HG02981 (cell line): ENCODE results near the gene OTOG.

Experiments used
- ATAC-seq: cut with Tn5 transposase; IDR thresholded peaks from one replicate; pipeline ENCODE4 v1.9.1; 2021; ENCODE audit warnings: mild to moderate bottlenecking, moderate library complexity; ENCODE audit not compliant: unreplicated experiment

Gene OTOG

DNA sequence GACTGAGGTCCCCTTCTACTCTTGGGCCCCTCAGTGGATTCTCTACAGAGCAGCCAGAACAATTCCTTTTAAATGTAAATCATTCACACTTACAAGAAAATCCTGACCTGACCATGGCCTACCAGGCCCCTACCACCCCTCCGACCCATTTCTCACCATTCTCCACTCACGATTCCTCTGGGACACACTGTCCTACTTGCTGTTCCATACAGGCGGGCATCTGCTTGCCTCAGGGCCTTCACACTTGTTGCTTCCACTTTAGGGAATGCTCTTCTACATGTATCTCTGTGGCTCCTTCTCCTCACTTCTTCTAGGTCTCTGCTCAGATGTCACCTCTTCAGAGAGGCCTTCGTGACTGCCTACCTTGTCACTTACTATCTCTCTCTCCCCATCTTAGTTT, 6.3 kb upstream of the OTOG start:
- no peak for ATAC-seq

DNA sequence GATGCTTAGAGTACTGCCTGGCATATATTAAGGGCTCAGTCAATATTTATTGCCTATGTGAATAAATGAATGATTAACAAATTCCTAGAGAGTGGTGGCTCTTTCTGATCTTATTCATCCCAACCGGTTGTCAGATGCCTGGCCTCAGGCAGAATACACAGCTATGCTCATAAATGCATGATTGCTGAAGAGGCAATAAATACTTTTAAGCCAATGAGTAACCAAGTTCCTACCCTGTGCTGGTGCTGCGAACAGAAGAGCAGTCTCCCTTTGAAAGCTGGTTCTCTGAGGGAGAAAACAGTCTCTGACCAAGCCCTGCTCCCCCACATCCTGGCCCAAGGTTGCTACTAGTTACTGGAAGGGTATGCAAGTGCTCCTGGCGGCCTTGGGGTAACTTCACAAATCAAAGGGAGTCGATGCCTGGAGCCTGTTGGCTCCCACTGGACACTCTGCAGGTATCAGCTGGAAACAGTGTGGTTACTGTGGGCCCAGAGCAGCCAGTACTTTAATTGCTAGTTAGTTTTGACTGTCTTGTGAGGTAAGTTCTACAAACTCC, 5.7 kb upstream of the OTOG start:
- no peak for ATAC-seq

DNA sequence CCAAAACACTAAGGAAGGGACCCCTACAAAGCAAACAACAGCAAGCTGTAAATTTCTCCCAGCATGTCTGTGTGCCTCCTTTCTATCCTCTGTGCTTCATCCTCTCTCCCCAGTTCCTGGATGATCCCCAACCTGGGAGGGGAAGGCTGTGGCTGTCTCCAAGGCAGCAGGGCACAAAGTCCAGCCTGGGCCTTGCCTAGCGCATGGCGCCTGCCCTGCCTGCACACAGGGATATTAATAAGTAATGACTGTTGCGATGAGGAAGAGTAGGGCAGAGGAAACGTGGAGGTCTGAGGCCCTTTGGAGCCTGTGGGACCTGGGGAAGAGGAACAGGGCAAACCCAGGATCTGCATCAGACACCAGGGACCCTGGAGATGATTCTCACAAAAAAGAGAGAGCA, 4.8 kb upstream of the OTOG start:
- ATAC-seq, result no peak

DNA sequence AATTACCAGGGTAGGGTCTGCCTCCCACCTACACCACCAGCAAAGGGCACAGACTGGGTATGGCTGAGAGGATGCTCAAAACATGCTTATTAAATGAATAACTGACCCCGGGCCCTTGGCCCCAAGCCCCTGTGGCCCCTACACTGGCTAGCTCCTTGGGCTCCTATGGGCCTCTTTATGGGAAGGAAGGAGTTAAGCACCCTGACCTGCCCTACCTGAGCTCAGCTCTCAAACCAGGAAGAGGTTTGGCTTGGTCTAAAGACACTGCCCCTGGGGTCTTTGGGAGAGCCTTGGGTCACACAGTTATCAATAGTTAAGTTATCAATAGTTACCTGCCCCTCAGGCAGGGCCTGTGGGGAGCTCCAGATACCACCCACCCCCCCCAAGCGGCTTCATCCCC, 4.0 kb upstream of the OTOG start:
- ATAC-seq, result no peak

- ATAC-seq, result no peak
Observed at GRCh38 chr11:17543574-17544180, 3.4 kb upstream of the OTOG start.

GRCh38 chr11:17544181-17544622, 2.9 kb upstream of the OTOG start, which contains the start of gene USH1C:
TSS of gene USH1C (minus strand) at chr11:17544416. CDS start at chr11:17544307, 109 bp downstream.
- ATAC-seq, result no peak

- no peak for ATAC-seq
Observed at GRCh38 chr11:17546240-17546639, 819 bp upstream of the OTOG start.

- no peak for ATAC-seq
Observed at GRCh38 chr11:17547932-17548331, 873 bp downstream of the OTOG start.

GRCh38 chr11:17548444-17548843, 1.4 kb downstream of the OTOG start:
- no peak for ATAC-seq

DNA sequence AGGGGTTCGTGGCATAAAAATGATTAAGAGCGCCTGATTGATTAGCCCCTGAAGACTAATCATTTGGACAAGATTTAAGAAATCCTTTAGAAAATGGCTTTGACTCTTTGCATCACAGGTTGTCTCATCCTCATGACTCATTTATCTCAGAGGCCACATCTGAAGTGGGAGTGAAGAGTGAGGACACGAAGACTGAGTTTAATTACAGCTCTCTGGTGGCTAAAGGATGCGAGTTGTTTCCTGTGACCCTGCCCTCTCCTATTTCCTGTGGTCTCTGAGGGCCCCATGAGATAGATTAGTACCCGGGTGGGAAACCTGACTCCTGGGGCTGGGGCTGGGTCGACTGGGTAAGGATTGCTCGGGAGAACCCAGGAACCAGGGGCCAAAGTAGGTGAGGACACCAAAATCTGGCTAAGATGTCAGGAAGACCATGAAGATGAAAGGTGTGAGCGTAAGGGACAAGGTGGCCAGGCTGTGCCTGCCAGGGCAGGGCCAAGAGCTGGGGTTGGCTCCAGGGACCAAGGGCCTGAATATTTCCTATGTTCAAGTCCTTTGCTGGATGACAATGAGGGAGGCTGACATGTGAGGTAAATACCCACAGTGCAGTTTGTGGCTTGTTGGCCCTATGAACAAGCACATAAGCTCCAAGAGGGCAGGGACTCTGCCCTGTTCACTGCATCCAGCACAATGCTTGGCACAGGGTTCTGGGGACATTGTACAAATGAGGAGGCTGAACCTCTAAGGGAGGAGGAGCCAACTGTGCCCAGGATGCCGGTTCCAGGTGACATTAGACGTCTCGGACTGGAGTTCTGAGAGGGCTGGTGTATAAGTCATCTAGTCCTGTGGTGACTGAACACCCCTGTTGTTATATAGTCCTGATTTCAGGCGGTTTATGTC, 3.6 kb downstream of the OTOG start:
- no peak for ATAC-seq

DNA sequence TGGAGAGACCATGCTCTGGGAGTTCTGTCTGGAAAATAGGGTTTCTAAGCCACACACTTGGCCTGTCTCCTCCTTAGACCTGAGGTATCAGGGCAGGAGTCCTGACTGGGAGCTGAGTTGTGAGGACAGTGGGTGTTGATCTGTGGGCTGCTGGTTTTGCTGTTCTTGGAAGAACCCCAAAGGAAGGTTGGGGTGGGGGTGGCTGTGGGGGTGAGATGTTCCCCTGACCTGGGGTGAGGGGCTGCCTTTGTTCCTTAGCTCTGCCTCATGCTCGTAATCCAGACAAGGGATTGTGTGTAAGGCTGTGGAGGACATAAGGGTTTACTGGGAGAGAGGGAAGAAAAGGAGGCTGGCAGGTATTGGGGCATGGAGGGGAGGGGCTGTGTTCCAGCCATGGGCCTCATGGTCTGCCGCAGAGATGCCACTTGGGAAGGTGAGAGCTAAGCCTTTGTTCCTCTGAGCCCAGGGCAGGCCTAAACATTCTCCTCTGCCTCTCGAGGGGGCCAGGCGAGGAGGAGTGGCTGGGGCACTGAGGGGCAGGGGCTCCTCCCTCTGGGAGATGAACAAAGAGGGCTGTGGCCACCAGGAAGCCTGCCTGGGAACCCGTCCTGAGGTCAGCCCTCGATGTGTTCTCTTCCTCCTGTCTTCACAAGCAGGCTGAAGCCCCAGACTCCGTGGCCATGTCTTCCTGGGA, 4.4 kb downstream of the OTOG start:
- ATAC-seq, result no peak

GRCh38 chr11:17552041-17552355, 4.9 kb downstream of the OTOG start:
- ATAC-seq, result no peak

DNA sequence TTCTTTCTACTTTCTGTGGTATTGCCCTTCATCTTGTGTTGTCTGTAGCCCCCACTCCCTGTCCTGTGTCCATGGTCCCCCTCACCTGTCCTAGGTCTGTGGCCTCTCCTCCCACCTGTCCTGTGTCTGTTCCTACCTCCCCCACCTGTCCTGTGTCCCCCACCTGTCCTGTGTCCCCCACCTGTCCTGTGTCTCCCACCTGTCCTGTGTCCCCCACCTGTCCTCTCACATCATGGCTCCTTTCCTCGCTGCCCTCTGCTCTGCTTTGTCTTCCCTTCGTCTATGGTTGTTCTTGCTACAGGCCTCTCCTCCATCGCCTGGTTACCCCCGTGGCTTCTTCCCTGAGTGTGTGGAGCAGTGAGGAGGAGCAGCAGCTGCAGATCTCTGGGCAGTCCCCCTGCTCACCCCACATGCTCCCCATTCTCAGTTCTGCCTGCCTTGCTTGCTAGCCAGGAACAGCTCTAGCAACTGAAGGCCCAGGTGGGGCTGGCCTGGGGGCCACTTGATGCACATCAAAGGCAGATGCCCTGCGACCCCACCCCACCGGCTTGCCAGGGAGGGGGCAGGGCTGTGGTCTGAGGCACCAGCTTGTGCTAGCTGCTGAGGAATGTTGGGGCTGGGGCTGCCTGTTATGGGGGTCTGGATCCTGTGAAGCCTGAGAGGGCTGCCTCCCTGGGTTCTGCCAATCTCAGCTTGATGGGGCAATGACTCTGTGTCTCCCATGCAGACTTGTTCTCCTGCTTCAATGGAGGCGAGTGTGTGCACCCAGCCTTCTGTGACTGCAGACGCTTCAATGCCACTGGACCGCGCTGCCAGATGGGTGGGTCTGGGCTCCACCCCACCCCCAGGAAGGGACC, 5.6 kb downstream of the OTOG start:
- no peak for ATAC-seq

GRCh38 chr11:17553249-17553546, 6.1 kb downstream of the OTOG start:
- ATAC-seq, result no peak

- no peak for ATAC-seq
Observed at GRCh38 chr11:17554487-17554886, 7.4 kb downstream of the OTOG start.

GRCh38 chr11:17556999-17557398, 9.9 kb downstream of the OTOG start:
- no peak for ATAC-seq

DNA sequence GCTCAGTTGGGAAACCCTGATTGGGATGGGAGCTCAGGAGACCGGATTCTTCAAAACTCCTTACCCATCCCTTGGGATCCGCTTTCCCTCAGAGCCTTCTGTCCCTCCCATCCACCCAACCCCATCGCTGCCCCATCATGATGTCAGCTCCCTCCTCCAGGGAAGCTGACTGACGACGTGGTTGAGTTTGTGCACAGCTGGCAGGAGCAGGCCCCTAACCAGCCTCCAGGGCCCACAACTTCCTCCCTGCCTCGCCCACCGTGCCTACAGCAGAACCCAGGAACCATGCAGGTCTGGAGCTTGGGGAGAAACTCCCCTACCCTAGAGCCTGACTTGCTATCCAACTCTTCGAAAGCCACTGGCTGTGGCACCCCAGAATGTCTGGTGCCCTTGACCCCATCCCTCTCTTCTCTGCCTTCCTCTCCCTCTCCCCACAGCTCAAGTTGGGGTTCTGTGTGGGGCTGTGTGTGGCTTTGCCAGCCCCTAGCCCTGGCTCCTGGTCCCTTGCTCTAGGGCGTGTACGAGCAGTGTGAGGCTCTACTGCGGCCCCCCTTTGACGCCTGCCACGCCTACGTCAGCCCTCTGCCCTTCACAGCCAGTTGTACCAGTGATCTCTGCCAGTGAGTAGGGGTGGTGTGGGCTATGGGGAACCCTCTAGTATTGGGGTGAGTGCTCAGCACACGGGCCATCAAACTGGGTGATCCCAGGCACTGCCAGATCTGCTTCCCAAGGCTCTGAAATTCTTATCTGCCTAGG, 11.1 kb downstream of the OTOG start:
- no peak for ATAC-seq

- ATAC-seq, result no peak
Observed at GRCh38 chr11:17558916-17559315, 11.9 kb downstream of the OTOG start.

DNA sequence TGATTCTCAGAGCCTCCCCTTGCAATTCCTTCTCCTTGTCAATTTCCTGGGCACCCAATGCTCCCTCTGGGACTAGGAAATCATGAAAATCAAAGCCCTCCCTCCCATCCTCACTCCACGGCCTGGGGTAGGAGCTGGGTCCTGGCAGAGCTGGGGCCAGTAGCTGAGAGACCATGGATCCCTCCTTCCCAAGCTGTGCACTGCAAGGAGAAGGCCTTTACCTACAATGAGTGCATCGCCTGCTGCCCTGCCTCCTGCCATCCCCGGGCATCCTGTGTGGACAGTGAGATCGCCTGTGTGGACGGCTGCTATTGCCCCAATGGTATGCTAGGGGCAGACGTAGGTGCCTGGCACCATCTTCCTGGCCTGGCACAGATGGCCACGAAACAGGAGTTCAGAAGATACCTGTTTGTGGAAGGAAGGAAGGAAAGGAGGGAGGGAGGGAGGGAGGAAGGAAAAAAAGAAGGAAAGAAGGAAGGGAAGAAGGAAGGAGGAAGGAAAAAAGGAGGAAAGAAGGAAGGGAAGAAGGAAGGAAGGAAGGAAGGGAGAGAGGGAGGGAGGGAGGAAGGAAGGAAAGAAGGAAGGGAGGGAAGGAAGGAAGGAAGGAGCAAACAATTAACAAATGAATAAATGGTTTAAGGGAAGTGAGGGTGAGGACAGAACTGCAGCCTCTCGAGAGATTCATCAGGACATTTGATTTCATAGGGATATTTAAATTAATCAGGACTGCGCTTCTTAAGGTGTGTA, 12.5 kb downstream of the OTOG start:
- no peak for ATAC-seq
